ENCODE measurements around the gene WRAP73.

The WRAP73 gene

DNA sequence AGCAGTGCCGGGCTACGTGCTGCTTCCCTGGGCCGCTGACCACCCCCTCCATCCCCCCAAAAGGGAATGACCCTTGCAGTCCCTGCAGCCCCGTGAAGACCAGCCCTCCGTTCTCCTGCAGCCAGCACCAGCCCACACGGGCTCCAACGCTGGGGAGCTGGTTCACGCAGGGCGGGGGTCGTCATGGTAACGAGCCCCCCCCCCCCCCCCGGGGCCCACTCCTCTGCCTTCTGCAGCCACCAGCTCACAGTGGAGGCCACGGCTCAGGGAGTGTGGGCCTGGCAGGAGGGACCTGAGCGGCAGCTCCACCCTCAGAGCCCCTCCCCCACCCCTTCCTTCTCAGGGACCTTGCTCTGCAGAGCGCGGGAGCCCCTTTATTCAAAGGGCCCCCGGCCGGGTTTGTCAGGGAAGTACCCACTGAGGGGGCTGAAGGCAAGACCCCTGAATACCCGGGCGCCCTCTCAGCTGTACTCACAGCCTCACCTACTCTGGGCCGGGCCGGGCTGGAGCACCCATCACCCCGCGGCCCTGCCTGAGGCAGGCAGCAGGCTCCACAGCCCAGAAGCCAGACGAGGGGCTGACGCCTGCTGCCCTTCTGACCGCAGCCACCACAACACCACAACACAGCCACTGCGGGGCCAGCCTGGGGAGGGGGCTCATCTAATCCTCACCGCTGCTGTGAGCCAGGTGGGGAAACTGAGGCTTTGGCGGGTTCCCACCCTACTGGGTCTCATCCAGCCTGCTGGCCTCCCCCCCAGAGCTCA is 51.2 kb downstream of the WRAP73 start:
- Histone ChIP-seq H3K4me1 (ENCODE audit: control insufficient read depth in 1 of 2, insufficient read depth in 1 of 2, low read depth in 1 of 2, low read length in 1 of 2) (peaks cover 48 to 50% of the 10 kb centered on the region in 2 experiments), H3K27ac (no peak overlapping the region), H3K27me3 (peaks cover 4% of the 10 kb centered on the region), H3K36me3 (no peaks in the 10 kb centered on the region), H3K9me3 (no peaks in the 10 kb centered on the region), H3K4me3 (ENCODE audit: low read depth in 1 of 2, low read length in 1 of 2) (no peak overlapping the region)
- TF ChIP-seq CTCF (IDR thresholded peaks at IDR 0.05), result no peak

- Histone ChIP-seq H3K9me3 (no peaks in the 10 kb centered on the region), H3K4me3 (ENCODE audit: low read depth in 1 of 2, low read length in 1 of 2) (peak overlapping the region; percentile 25 to 26), H3K27me3 (peaks cover 4% of the 10 kb centered on the region), H3K4me1 (ENCODE audit: control insufficient read depth in 1 of 2, insufficient read depth in 1 of 2, low read depth in 1 of 2, low read length in 1 of 2) (peaks cover 45 to 47% of the 10 kb centered on the region in 2 experiments), H3K27ac (no peak overlapping the region), H3K36me3 (no peaks in the 10 kb centered on the region)
- no peak for TF ChIP-seq CTCF (IDR thresholded peaks at IDR 0.05)
Measured at GRCh38 chr1:3598051-3598491, 51.8 kb downstream of the WRAP73 start.

DNA sequence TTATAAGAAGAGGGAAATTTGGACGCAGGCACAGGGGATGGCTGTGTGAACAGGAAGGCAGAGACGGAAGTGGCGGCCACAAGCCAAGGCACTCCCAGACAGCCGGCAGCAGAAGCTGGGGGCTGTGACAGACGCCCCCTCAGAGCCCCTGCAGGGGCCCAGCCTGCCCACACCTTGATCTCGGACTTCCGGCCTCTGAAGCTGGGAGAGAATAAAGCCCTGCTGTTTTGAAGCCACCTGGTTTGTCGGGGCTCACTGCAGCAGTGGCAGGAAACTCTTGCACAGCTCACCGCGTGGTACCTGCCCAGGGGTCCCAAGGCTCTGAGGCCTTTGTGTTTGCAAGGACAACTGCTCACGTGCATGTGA is 52.3 kb downstream of the WRAP73 start:
- Histone ChIP-seq H3K27me3 (peaks cover 4% of the 10 kb centered on the region), H3K36me3 (no peaks in the 10 kb centered on the region), H3K27ac (no peak overlapping the region), H3K9me3 (no peaks in the 10 kb centered on the region), H3K4me1 (ENCODE audit: control insufficient read depth in 1 of 2, insufficient read depth in 1 of 2, low read depth in 1 of 2, low read length in 1 of 2) (peaks cover 40 to 42% of the 10 kb centered on the region in 2 experiments), H3K4me3 (ENCODE audit: low read depth in 1 of 2, low read length in 1 of 2) (peak overlapping the region; percentile 25 to 26)
- no peak for TF ChIP-seq CTCF (IDR thresholded peaks at IDR 0.05)

DNA sequence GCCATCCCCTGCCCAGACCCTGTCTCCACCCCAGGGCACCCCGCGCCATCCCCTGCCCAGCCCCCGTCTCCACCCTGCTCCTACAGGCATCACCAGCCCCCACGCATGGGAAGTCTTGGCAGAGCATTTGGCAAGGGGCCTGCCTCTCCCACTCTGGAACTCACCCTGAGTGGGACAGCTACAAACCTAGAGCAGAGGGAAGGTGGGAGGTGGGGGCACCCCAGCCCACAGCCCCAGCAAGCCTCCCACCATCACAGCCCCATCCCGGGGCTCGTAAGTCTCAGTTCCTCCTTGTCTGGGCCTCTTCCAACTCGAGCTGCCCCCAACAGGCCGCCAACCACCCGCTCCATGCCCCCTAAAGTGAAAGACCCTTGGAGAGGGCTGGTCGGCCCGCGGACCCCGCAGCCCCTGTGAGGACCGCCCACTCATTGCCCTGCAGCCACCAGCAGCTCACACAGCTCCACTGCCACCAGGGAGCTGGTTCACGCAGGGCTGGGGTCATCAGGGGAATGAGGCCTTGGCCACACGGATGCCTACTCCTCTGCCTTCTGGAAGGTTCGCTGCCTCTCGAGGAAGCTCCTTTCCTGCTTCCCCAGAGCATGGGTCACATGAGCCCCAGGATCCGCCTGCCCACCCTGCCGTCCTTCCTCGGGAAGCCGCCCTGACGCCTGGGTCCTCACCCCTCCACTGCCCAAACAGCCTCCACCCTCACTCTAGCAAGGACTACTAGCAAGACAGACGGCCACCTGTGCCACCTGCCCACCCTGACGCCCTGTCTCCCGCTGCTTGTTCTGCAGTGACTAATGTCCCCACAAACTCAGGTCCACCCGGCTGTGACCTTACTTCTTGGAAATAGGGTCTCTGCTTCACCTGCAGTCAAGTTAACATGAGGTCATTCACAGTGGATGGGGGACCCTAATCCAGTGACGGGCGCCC is 53.0 kb downstream of the WRAP73 start:
- no peak overlapping the region for H3K27ac ChIP-seq
- H3K27me3 ChIP-seq, result peaks cover 4% of the 10 kb centered on the region

More for the DNA sequence above, 53.0 kb downstream of the WRAP73 start:
- H3K4me3 ChIP-seq (ENCODE audit: low read depth in 1 of 2, low read length in 1 of 2), result peak overlapping the region in 1 of 2 experiments; percentile 25
- no peak for TF ChIP-seq CTCF (IDR thresholded peaks at IDR 0.05)
- H3K4me1 ChIP-seq (ENCODE audit: control insufficient read depth in 1 of 2, insufficient read depth in 1 of 2, low read depth in 1 of 2, low read length in 1 of 2), result peaks cover 33 to 35% of the 10 kb centered on the region in 2 experiments
- no peaks in the 10 kb centered on the region for H3K36me3 ChIP-seq
- no peaks in the 10 kb centered on the region for H3K9me3 ChIP-seq

All from neutrophil (primary cell).